H1 (cell line): ENCODE measurements around the gene TEX101.
"Not testable (repeated sequence)": the region's sequence is repeated elsewhere in the genome, so short reads cannot be mapped to it uniquely, and the experiment has no call there.

Source experiments
- BRCA1 ChIP-seq: IDR thresholded peaks from 2 replicates; pipeline ENCODE4 v1.6.1; 2012; ENCODE audit warnings: low read depth, low read length, improper control_type of control experiment
- CBX5 ChIP-seq: fragments of 300-800, 300-1000 bp; sonication (generic); IDR thresholded peaks from 2 replicates; pipeline ENCODE4 v1.7.1; 2016; ENCODE audit warnings: antibody characterized with exemption, low read length, low read depth
- CTCF ChIP-seq, 3 experiments: IDR thresholded peaks; 1 replicate in 2 of 3; 2 replicates in 1 of 3; pipeline versions ENCODE4 v1.5.1 to v1.6.1; 2011; ENCODE audit warnings: low read length in 3 of 3, mild to moderate bottlenecking in 3 of 3, inconsistent platforms in 2 of 3, low read depth in 1 of 3, moderate library complexity in 1 of 3; ENCODE audit not compliant: insufficient read depth in 1 of 3; ENCODE audit errors: control extremely low read depth in 1 of 3
- EP300 ChIP-seq, 2 experiments: IDR thresholded peaks; 1 replicate in 1 of 2; 2 replicates in 1 of 2; pipeline ENCODE4 v1.6.1; 2011 to 2012; ENCODE audit warnings: low read depth in 2 of 2, low read length in 2 of 2, mild to moderate bottlenecking in 2 of 2, borderline replicate concordance in 1 of 2, inconsistent platforms in 1 of 2, moderate library complexity in 1 of 2
- EZH2 ChIP-seq: fragments of 200-600 bp; sonication (generic); IDR thresholded peaks from 2 replicates; pipeline ENCODE4 v1.7.1; 2012; ENCODE audit warnings: low read depth, mild to moderate bottlenecking, moderate library complexity, low read length, inconsistent platforms; ENCODE audit not compliant: severe bottlenecking
- KDM1A ChIP-seq: fragments of 200-600, 300-600 bp; sonication (generic); IDR thresholded peaks from 2 replicates; pipeline ENCODE4 v1.7.1; 2016; ENCODE audit warnings: mild to moderate bottlenecking, low read length, borderline replicate concordance
- MAX ChIP-seq: IDR thresholded peaks from 2 replicates; pipeline ENCODE4 v1.6.1; 2012; ENCODE audit warnings: inconsistent platforms
- POLR2A ChIP-seq, 2 experiments: IDR thresholded peaks; 1 replicate in 1 of 2; 2 replicates in 1 of 2; pipeline ENCODE4 v1.6.1; 2011; ENCODE audit warnings: low read depth in 2 of 2, low read length in 2 of 2, mild to moderate bottlenecking in 2 of 2; ENCODE audit errors: control extremely low read depth in 1 of 2
- RBBP5 ChIP-seq: IDR thresholded peaks from 2 replicates; pipeline ENCODE4 v1.7.1; 2012; ENCODE audit warnings: low read depth, mild to moderate bottlenecking, inconsistent platforms, low read length, moderate library complexity, borderline replicate concordance
- RFX5 ChIP-seq: IDR thresholded peaks from 2 replicates; pipeline ENCODE4 v1.6.1; 2011; ENCODE audit warnings: low read depth, low read length, improper control_type of control experiment, borderline replicate concordance
- YY1 ChIP-seq: IDR thresholded peaks from 2 replicates; pipeline ENCODE4 v1.6.1; 2011; ENCODE audit warnings: low read depth, mild to moderate bottlenecking, low read length
- ZNF274 ChIP-seq: IDR thresholded peaks from 2 replicates; pipeline ENCODE4 v1.7.0; 2012; ENCODE audit warnings: low read length, borderline replicate concordance; ENCODE audit errors: extremely low read depth

- not testable (repeated sequence) for TF ChIP-seq POLR2A (IDR thresholded peaks at IDR 0.05; ENCODE audit: control extremely low read depth in 1 of 2, low read depth in 2 of 2, low read length in 2 of 2); RBBP5; CTCF (IDR thresholded peaks at IDR 0.05; ENCODE audit: control extremely low read depth in 1 of 3, insufficient read depth in 1 of 3, low read depth in 1 of 3, low read length in 3 of 3); EZH2; BRCA1; EP300 (IDR thresholded peaks at IDR 0.05; ENCODE audit: borderline replicate concordance in 1 of 2, low read depth in 2 of 2, low read length in 2 of 2); KDM1A; YY1; MAX; RFX5; CBX5; ZNF274
Measured at GRCh38 chr19:43390903-43391551, 23.7 kb upstream of the TEX101 start.
